HG02642 (cell line): ENCODE data around the gene GCAT.
"Not testable (repeated sequence)": the region's sequence is repeated elsewhere in the genome, so short reads cannot be mapped to it uniquely, and the experiment has no call there.

Experiments used
- ATAC-seq: cut with Tn5 transposase; IDR thresholded peaks from one replicate; pipeline ENCODE4 v1.9.1; 2021; ENCODE audit warnings: mild to moderate bottlenecking; ENCODE audit not compliant: unreplicated experiment, poor library complexity

The GCAT gene

GRCh38 chr22:37781434-37782059, 26.2 kb upstream of the GCAT start:
- ATAC-seq: no peak

DNA sequence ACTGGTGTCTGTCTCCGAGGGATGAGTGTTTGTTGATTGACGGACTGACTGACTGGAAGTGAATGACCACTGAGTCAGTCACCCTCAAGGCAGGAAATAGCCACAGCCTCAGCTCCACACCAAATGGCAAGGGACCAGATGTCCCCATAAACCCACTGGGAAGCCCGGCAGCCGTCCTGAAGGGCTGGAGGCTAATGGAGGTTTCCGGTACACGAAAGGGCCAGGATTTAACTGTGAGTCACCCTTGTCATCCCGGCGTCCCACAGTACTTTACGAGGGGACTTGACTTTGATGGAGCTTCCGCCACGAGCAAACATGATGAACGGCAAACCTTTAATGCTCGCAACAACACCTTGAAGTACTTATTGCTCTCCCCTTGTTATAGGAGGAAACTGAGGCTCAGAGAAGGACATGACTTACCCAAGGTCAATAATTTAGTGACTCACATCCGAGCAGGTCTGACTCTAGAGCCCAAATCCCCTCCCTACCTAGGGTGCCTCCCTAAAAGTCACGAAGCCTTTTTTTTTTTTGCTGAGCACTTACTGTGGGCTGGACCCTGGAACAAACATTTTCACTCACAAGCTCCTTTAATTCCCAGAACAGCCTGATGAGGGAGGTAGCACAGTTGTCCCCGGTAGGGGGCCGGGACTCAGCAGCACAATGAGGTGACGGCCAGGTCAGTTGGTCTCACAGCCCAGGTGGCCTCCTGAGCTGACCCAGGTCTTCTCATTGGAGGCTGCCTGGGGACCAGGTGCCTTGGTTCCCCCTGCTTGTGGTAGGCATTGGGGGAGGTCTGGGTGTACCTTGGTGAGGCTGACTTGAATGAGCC, 25.2 kb upstream of the GCAT start:
- no peak for ATAC-seq

- no peak for ATAC-seq
Measured at GRCh38 chr22:37784829-37785495, 22.8 kb upstream of the GCAT start.

DNA sequence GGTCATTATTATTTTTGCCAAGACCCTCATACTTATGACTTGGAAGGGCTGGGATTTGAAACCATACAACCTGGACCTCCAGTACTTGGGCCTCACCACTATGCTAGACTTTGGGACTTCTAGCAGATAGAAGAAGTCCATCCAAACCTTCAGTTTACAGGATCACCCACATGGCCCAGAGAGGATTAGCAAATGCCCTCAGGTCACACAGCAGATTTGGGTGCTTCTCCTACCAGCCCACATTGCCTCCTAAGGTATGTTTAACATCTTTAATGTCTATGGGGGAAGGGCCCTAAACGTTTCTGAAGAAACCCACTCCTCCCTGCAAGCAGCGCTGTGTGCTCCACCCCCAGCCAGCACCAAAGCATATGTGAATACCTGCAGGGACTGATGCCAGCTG, 17.5 kb upstream of the GCAT start:
- no peak for ATAC-seq

- ATAC-seq: no peak
Measured at GRCh38 chr22:37792494-37792893, 15.2 kb upstream of the GCAT start.

GRCh38 chr22:37794376-37794775, 13.4 kb upstream of the GCAT start:
- no peak for ATAC-seq

GRCh38 chr22:37796079-37796478, 11.7 kb upstream of the GCAT start:
- no peak for ATAC-seq

DNA sequence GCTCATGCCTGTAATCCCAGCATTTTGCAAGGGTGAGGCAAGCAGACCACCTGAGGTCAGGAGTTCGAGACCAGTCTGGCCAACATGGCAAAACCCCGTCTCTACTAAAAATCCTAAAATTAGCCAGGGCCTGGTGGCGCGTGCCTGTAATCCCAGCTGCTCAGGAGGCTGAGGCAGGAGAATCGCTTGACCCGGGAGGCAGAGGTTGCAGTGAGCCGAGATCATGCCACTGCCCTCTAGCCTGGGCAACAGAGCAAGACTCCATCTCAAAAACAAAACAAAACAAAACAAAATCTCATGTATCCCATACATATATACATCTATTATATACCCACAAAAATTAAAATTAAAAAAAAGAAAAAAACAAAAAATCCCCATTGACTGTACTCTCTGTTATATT, 10.5 kb upstream of the GCAT start:
- not testable (repeated sequence) for ATAC-seq

DNA sequence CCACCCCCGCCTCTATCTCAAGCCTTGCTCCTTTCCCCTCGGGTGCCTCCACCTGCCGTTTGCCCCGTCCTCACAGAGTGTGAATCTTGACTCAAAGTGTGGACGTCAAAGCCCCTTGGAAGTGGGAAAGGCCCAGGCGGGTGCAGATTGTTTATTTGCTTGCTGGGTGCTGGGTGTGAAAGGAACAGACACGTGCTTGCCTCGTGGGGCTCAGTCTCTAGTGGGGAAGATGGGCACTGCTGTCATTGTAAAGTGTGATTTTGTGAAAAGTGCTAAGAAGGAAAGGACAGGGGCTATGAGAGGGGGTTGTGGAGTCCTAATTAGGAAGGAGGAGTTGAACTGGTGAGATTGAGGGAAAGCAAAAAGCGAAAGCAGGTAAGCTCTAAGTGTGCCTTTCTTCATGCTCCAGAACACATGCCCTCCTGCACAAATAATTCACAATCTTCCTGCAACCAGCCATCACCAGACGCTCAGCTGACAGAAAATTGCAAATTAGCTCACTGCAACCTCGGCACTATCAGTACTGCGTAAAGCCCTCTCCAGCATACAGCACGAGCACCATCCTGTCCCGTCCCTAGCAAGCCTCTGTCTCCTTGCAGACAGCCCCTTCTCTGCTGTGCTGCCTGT, 9.7 kb upstream of the GCAT start:
- ATAC-seq: no peak

- not testable (repeated sequence) for ATAC-seq
Measured at GRCh38 chr22:37799979-37800378, 7.8 kb upstream of the GCAT start.

DNA sequence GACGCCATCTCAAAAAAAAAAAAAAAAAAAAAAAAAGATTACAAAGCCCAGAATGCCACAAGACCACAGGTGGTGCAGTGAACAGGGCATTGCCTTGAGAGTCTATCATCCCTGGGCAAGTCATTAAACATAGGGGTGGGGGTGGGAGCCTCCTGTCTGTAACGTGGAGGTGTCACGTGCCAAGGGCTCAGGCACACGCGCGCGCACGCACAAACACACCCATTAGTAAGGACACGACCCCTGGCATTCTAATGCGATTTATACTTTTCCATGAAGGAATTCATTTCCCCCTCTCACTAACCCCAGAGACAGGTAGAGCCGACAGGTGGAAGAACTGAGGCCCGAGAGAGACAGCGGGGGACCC, 5.8 kb upstream of the GCAT start:
- no peak for ATAC-seq

DNA sequence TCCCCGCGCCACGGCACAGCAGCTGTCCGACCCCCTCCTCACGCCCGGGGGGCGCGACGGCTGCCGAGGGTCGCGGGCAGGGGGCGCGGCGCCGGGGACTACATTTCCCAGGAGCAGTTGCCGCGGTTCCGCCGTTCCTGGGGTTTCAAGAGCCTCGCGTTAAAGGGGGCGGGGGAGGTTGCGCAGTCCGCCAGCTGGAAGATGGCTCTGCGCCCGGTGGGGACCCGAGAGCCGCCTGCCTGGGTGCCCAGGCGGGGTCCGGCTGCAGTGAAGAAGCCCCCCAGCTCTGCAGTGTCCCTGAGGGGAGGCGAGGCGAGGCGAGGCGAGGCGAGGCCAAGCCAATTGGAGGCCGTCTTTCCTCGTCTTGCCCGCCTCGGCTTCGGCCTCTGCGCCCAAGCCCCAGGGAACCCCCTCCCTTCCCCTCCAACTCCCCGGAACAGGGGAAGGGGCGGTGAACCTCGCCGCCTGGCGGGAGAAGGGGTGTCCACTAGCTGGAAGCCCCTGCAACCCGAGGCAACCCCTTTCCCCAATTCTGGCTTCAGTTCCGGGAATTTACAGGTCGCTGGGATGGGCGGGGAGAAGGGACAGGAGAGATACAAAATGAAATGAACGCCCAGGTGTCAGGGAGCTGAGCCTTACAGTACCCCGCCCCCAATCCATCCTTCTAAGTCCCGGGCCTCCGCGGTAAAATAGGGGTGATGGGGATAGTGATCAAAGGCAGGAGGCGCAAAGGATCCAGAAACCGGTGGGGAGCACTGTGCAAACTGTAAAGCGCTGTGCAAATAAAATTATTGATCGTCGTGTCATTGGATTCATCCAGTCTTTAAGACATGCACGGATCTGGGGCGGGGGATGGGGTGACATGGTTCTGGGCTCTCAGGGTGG, 5.2 kb upstream of the GCAT start:
- no peak for ATAC-seq

- ATAC-seq: no peak
Measured at GRCh38 chr22:37803195-37803638, 4.5 kb upstream of the GCAT start.

- ATAC-seq: no peak
Measured at GRCh38 chr22:37803639-37804351, 3.9 kb upstream of the GCAT start.

DNA sequence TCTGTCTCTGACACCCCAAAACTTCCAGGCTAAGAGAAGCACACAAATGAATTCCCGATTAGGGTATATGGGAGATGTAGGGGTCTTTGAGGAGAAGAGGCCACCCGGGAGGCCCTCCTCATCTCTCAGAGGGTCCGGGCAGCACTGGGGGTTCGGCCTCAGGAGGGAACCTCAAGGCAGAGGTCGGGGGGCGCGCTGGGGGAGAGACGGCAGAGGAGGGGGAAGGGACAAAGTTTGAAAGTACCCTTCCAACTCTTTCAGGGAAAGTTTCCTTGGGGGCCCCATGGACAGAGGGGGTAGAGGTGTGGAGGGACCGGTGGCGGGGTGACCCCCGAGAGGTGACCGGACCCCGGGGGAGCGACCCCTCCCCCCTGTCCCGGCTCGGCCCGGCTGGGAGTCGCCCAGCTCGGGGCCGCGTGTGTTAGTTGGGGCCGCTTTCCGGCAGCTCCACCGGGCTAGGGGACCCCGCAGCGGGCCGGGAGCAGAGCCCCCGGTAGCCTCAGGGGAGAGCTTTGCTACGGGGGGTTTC, 3.3 kb upstream of the GCAT start:
- no peak for ATAC-seq

DNA sequence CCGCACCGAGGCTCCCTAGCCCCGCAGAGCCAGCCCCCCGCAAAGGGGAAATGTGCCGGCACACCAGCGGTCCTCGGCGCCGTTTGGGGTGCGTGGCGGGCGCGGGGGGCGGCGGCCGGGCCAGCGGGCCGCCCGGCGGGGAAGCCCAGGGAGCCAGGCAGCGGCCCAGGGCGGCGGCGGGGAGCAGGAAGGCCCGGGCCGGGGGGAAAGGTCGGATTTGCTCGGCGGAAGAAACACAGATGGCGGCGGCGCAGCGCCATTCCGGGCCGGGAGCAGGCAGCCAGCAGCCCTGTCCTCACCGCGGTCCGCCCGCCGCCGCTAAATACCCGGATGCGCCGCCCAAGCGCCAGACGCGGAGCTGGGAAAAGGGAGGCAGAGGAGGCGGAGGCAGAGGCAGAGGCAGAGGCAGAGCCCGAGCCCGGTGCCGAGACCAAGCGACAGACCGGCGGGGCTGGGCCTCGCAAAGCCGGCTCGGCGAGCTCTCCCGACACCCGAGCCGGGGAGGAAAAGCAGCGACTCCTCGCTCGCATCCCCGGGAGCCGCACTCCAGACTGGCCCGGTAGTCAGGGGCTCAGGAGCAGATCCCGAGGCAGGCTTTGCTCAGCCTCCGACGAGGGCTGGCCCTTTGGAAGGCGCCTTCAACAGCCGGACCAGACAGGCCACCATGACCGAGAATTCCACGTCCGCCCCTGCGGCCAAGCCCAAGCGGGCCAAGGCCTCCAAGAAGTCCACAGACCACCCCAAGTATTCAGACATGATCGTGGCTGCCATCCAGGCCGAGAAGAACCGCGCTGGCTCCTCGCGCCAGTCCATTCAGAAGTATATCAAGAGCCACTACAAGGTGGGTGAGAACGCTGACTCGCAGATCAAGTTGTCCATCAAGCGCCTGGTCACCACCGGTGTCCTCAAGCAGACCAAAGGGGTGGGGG, 2.6 kb upstream of the GCAT start:
- ATAC-seq: no peak

GRCh38 chr22:37805810-37806277, 1.9 kb upstream of the GCAT start:
- ATAC-seq: no peak
